Measurements from ENCODE around the gene NDUFV1. TPM values are rescaled to one million over a fixed set of nuclear protein-coding genes. Genes with fewer than 3 reads are reported as not detected.

The NDUFV1 gene
- total RNA-seq, 1 donor from 2014 or later: 242 TPM

DNA sequence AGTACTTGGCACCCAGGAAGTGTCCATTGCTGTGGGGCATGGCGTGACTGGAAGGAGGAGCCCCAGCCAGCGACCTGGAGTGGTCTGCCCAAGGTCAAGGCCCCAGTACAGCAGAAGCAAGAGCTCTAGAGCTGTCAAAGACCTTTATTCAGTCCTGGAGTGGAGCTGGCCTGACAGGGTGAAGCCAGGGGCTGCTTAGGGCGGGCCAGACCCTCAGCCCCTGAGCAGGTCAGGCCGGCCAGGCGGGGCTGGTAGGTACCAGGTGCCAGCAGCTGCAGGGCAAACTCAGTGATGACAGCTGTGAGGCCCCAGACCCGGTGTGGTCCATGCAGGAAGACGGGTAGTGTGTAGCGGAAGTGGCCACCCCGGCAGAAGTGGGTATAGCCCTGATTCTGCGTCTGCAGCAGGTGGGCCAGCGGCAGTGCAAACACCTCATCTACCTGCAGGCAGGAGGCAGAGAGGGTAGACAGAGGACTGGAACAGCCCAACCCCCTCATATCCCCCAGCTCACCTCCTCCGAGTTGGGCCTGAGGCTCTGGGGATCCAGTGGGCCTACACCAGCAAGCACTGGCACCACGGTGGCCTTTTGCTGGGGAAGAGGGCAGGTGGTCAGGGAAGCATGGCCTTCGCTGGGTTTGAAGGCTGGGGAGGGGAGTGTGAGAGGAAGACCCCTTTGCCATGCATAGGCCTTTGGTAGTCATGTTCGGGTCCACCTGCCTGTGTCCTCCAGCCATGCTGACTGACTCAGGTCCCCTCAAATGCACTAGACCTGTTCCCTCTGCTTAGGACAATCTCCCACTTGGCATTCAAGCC is 21.3 kb downstream of the NDUFV1 start:
- no peak for DNase-seq (ENCODE audit: low spot score)
- H3K4me3 Mint-ChIP-seq (ENCODE audit: low read depth): peak overlapping the region; percentile 37
- no peak overlapping the region for H3K27ac Mint-ChIP-seq
- no peaks in the 10 kb centered on the region for H3K9me3 Mint-ChIP-seq
- no peaks in the 10 kb centered on the region for H3K27me3 Mint-ChIP-seq (ENCODE audit: low read depth)
- H3K36me3 Mint-ChIP-seq (ENCODE audit: low read depth): no peaks in the 10 kb centered on the region
- intact Hi-C loops (cut with micrococcal nuclease): loop anchor here (2.0 kb wide), 1 partner anchor 21 kb away; the partner anchor contains the start of gene NDUFV1
- H3K4me1 Mint-ChIP-seq (ENCODE audit: low read depth): peaks cover 9% of the 10 kb centered on the region

DNA sequence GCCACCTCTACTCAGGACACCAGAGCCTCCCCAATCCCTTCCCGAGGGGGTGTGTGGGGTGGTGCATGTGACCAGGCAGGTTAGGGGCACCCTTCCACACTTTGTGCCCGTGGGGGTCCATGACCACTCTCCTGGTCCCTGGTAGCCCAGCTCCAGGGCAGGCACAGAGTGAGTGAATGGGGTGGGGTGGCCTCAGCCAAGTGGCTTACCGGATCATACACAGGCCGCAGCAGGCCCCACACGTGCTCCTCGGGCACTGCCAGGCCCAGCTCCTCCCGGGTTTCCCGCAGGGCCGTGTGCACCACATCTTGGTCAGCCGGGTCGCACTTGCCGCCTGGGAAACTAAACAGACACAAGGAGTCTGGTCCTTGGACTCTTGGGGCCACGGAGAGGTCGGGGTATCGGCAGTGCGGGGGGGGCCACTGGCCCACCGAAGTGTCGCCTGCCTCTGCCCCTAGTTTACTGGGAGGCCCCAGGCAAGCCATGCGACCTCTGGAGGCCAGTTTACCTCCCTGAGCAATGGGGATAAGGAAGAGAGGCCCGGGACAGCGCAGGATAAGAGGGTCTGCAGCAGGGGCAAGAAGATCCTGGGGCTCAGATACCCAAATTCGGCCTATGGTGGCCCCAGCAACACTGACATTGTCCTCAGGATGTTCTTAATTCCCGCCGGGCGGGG is 22.1 kb downstream of the NDUFV1 start:
- no peaks in the 10 kb centered on the region for H3K9me3 Mint-ChIP-seq
- H3K27me3 Mint-ChIP-seq (ENCODE audit: low read depth): no peaks in the 10 kb centered on the region
- intact Hi-C loops (cut with micrococcal nuclease): loop anchor here (1.0 to 2.0 kb wide), 2 partner anchors 15 to 22 kb away; partner anchors contain the start of gene NDUFV1
- peak overlapping the region; percentile 33 for H3K27ac Mint-ChIP-seq
- no peaks in the 10 kb centered on the region for H3K36me3 Mint-ChIP-seq (ENCODE audit: low read depth)
- peak overlapping the region; percentile 69 for H3K4me3 Mint-ChIP-seq (ENCODE audit: low read depth)
- H3K4me1 Mint-ChIP-seq (ENCODE audit: low read depth): peaks cover 9% of the 10 kb centered on the region
- DNase-seq (ENCODE audit: low spot score): no peak

DNA sequence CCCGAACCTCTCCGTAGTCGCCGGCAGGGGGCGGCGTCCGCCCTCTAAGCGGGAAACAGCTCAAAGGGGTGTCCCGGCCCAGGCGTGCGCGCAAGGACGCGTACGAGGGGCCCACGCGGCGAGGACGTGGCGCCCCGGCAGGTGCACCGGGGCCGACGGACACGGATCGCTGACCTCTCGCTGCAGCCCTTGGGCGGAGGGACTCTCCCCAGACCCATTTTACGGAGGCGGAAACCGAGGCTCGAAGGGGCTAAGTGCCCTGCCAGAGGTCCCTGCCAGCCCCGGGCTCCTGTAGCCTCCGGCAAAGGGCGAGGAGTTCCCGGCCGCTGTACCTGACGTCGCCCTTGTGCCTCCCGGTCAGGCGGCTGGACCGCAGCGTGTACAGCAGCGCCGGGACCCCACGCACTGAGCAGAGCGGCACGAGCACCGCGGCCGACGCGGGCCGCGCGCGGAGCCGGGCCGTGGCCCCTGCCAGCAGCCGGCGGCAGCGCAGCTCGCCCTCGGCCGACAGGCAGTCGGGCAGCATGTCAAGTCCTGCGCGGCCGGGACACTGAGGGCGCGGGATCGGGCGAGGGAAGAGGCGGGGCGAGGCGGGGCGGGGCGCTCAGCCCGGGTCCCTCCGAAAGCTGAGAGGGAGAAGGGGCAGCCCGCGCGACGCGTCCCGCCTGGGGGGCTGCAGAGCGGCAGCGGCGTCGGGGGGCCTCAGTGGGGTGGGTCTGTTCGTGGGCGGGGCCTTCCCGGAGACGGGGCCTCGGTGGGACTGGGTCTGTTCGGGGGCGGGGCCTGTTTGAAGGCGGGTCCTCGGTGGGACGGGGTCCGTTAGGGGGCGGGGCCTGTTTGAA is 22.9 kb downstream of the NDUFV1 start, which contains the start of gene NUDT8:
Gene NUDT8 (minus strand): TSS at position 552 of the 842 bp plus-strand sequence. CDS start 26 bp downstream, at position 526.
- H3K27ac Mint-ChIP-seq: peak within 1 kb of the TSS; percentile 93
- no peaks in the 10 kb centered on the region for H3K9me3 Mint-ChIP-seq
- intact Hi-C loops (cut with micrococcal nuclease): loop anchor here (1.0 to 5.0 kb wide), 4 partner anchors 15 to 175 kb away; partner anchors contain the start of genes CDK2AP2, NDUFV1 and PITPNM1
- peak within 1 kb of the TSS; percentile 85 for H3K4me3 Mint-ChIP-seq (ENCODE audit: low read depth)
- peaks cover 9% of the 10 kb centered on the region for H3K4me1 Mint-ChIP-seq (ENCODE audit: low read depth)
- DNase-seq (ENCODE audit: low spot score): peak; percentile 85
- no peaks in the 10 kb centered on the region for H3K27me3 Mint-ChIP-seq (ENCODE audit: low read depth)
- no peaks in the 10 kb centered on the region for H3K36me3 Mint-ChIP-seq (ENCODE audit: low read depth)

DNA sequence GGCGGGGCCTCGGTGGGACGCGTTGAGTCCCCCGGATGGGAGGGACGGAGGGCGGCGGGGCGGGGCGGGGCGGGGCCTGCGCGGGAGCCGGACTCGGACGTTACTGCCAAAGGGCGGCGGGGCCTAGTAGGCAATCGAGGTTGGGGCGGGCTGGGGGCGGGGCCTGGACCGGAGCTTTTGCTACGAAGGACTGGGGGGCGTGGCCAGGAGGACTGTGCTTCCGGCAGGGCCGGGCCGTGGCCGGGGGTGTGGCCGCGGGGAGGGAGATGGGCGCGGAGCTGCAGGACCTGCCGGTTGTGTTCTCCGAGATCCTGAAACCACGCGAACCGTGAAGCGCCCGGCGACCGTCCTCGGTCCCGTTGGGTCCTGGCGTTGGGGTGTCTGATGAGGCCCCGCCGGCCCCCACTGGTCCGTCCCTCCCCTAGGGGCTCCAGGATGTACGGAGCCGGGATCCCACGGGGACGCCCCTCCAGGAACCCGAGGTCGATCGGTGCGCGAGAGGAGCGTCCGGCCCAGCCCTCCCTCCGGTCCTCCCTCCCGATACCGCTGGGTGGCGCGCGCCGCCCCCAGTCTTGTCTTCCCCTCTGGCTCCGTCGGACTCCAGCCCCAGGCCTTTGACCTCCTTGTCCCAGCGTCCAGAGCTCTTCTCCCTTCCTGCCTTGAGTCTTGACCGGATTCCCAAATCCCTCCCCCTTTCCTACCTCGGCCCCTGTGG is 23.6 kb downstream of the NDUFV1 start:
- Mint-ChIP-seq H3K27me3 (ENCODE audit: low read depth) (no peaks in the 10 kb centered on the region), H3K9me3 (no peaks in the 10 kb centered on the region), H3K27ac (peak overlapping the region; percentile 93), H3K4me1 (ENCODE audit: low read depth) (peaks cover 9% of the 10 kb centered on the region), H3K4me3 (ENCODE audit: low read depth) (peak overlapping the region; percentile 85), H3K36me3 (ENCODE audit: low read depth) (no peaks in the 10 kb centered on the region)
- intact Hi-C loops (cut with micrococcal nuclease): loop anchor here (2.0 to 5.0 kb wide), 2 partner anchors 123 to 174 kb away; partner anchors contain the start of genes CDK2AP2 and PITPNM1
- DNase-seq (ENCODE audit: low spot score): peak; percentile 95

DNA sequence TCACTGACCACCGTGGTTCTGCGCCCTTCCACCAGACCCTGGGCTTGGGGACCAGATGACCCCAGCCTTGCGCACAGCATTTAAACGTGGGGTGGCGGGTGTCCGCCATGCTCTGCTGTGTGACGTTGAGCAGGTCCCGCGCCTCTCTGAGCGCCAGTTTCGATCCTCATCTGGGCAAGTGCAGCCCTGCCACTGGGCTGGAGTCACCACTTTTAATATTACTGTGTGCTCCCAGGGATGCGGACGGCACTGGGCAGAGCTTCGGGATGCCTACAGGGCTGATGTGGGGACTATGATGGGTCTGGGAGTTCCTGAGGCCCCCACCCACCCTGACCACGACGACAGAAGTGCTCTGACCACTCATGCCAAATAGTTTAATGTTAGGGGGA is 24.2 kb downstream of the NDUFV1 start:
- H3K9me3 Mint-ChIP-seq: no peaks in the 10 kb centered on the region
- no peak for DNase-seq (ENCODE audit: low spot score)
- peaks cover 9% of the 10 kb centered on the region for H3K4me1 Mint-ChIP-seq (ENCODE audit: low read depth)
- intact Hi-C loops (cut with micrococcal nuclease): loop anchor here (2.0 to 5.0 kb wide), 2 partner anchors 124 to 174 kb away; partner anchors contain the start of genes CDK2AP2 and PITPNM1
- H3K4me3 Mint-ChIP-seq (ENCODE audit: low read depth): peak overlapping the region; percentile 85
- peak overlapping the region; percentile 74 for H3K27ac Mint-ChIP-seq
- H3K36me3 Mint-ChIP-seq (ENCODE audit: low read depth): no peaks in the 10 kb centered on the region
- no peaks in the 10 kb centered on the region for H3K27me3 Mint-ChIP-seq (ENCODE audit: low read depth)

DNA sequence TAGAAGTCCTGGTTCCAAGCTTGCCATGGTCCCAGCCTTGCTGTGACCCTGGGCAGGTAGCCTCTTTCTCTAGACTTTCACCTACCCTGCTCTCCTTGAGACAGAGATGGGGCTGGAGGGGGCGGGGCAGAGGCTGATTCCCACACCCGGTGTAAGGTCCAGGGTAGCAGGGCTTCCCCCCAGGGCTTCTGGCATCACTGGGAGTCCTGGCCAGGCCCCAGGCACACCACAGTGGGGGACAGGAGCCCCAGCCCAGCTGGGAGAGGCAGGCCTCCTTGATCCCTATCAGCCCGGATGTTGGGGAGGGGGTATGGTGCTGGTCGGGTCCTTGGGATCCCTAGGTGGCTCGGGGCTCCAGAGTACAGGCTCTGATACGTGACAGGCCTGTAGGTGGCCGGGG is 24.7 kb downstream of the NDUFV1 start:
- Mint-ChIP-seq H3K27ac (no peak overlapping the region), H3K4me1 (ENCODE audit: low read depth) (peaks cover 9% of the 10 kb centered on the region)

DNA sequence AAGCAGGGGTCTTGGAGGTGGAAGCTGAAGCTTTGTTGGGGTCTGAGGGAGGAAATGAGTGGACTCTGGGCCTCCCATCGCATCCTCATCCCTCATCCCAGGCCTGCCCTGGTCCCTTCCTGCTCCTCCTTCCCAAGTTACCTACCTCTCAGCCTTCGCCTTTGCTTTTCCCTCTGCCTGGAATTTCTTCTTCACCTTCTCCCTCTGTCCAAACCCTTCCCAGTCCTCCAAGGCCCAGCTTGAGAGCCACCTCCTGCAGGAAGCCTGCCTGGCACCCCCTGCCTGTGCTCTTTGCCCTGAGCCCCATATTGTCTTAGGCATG is 25.1 kb downstream of the NDUFV1 start:
- H3K4me1 Mint-ChIP-seq (ENCODE audit: low read depth): peaks cover 11% of the 10 kb centered on the region
- H3K27ac Mint-ChIP-seq: no peak overlapping the region
- DNase-seq (ENCODE audit: low spot score): no peak
- peak overlapping the region; percentile 62 for H3K4me3 Mint-ChIP-seq (ENCODE audit: low read depth)
- H3K9me3 Mint-ChIP-seq: no peaks in the 10 kb centered on the region
- no peaks in the 10 kb centered on the region for H3K27me3 Mint-ChIP-seq (ENCODE audit: low read depth)
- intact Hi-C loops (cut with micrococcal nuclease): loop anchor here (2.0 to 5.0 kb wide), 2 partner anchors 125 to 173 kb away; partner anchors contain the start of genes CDK2AP2 and PITPNM1
- no peaks in the 10 kb centered on the region for H3K36me3 Mint-ChIP-seq (ENCODE audit: low read depth)

More for the DNA sequence above, 24.7 kb downstream of the NDUFV1 start:
- Mint-ChIP-seq H3K27me3 (ENCODE audit: low read depth) (no peaks in the 10 kb centered on the region), H3K9me3 (no peaks in the 10 kb centered on the region), H3K36me3 (ENCODE audit: low read depth) (no peaks in the 10 kb centered on the region), H3K4me3 (ENCODE audit: low read depth) (no peak overlapping the region)
- DNase-seq (ENCODE audit: low spot score): no peak
- intact Hi-C loops (cut with micrococcal nuclease): loop anchor here (2.0 to 5.0 kb wide), 2 partner anchors 124 to 173 kb away; partner anchors contain the start of genes CDK2AP2 and PITPNM1

GRCh38 chr11:67632175-67632981 is 25.6 kb downstream of the NDUFV1 start:
- Mint-ChIP-seq H3K27me3 (ENCODE audit: low read depth) (no peaks in the 10 kb centered on the region), H3K27ac (no peak overlapping the region), H3K4me1 (ENCODE audit: low read depth) (peaks cover 14% of the 10 kb centered on the region), H3K9me3 (no peaks in the 10 kb centered on the region), H3K4me3 (ENCODE audit: low read depth) (peak overlapping the region; percentile 62), H3K36me3 (ENCODE audit: low read depth) (no peaks in the 10 kb centered on the region)
- DNase-seq (ENCODE audit: low spot score): no peak
- intact Hi-C loops (cut with micrococcal nuclease): loop anchor here (5.0 kb wide), 1 partner anchor 125 kb away; the partner anchor contains the start of genes CDK2AP2 and PITPNM1

DNA sequence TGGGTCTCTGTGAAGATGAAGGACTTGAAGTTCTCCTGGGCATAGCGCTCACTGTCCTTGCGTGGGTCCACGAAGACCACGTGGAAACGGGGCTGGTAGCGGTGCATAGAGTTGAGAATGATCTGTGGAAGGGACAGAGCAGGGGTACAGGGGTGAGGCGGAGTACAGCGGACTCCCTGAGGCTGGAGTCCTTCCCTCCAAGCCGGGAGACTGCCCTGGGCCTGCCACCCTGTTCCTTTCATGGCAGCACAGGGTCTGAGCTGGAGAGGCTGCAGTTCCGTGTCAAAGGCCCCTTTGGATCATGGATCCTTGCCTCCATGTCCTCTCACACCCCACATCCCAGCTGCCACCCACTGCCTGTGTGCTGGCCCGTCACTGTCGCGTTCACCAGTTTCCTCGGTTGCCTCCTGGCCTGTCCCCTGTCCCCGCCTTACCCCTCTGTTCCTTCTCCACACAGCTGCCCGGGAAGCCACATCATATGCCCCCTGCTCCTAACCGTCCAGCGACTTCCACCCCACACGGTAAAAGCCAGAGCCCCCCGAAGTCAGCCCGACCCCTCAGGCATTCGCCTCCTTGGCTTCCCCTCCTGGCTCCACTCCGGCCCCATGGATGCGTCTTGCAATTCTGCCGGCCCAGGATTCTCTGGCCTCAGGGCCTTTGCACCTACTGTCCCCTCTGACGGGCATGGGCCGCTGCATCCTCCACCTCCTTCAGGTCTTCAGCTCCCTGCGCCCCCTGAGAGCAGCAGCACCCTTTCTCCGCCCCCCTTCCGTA is 26.4 kb downstream of the NDUFV1 start:
- peaks cover 15% of the 10 kb centered on the region for H3K4me1 Mint-ChIP-seq (ENCODE audit: low read depth)
- intact Hi-C loops (cut with micrococcal nuclease): loop anchor here (5.0 kb wide), 1 partner anchor 126 kb away; the partner anchor contains the start of genes CDK2AP2 and PITPNM1
- no peak overlapping the region for H3K27ac Mint-ChIP-seq
- H3K36me3 Mint-ChIP-seq (ENCODE audit: low read depth): no peaks in the 10 kb centered on the region
- H3K27me3 Mint-ChIP-seq (ENCODE audit: low read depth): no peaks in the 10 kb centered on the region
- no peaks in the 10 kb centered on the region for H3K9me3 Mint-ChIP-seq
- DNase-seq (ENCODE audit: low spot score): no peak
- H3K4me3 Mint-ChIP-seq (ENCODE audit: low read depth): no peak overlapping the region

DNA sequence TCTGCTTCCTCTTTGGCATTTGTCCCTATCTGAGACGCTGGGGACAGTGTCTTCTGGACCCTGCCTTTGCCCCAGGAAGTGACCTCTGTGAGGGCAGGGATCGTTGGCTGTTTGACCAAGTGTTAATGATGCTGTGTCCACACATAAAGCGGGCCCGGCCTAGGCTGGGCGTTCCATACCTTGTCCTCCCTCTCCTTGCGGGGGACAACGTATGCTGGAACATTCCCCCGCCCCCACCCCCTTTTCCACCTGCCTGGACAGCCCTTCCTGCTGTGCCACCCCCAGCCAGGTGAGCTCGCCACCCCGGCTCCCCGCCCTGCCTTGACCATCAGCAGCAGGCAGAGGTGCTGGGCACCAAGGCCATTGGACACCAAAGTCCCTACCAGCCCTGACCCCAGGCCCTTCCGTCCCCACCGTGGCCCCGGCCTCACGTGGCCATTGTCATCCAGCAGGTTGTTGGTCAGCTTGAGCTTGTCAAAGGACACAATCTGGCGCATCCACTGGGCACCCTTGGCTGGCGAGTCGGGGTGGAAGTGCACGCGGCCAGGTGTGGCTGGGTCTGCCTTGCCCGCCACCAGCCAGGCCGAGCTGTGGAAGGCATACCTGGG is 27.1 kb downstream of the NDUFV1 start:
- no peaks in the 10 kb centered on the region for H3K27me3 Mint-ChIP-seq (ENCODE audit: low read depth)
- peaks cover 12% of the 10 kb centered on the region for H3K4me1 Mint-ChIP-seq (ENCODE audit: low read depth)
- no peak for DNase-seq (ENCODE audit: low spot score)
- intact Hi-C loops (cut with micrococcal nuclease): loop anchor here (5.0 kb wide), 1 partner anchor 127 kb away; the partner anchor contains the start of genes CDK2AP2 and PITPNM1
- H3K9me3 Mint-ChIP-seq: no peaks in the 10 kb centered on the region
- no peaks in the 10 kb centered on the region for H3K36me3 Mint-ChIP-seq (ENCODE audit: low read depth)
- no peak overlapping the region for H3K4me3 Mint-ChIP-seq (ENCODE audit: low read depth)
- no peak overlapping the region for H3K27ac Mint-ChIP-seq
